Sigmoid colon (tissue), 4 donors: ENCODE measurements around the gene CPSF7.

Source experiments
- POLR2A ChIP-seq, 2 donors: fragments of 450-650 bp; IDR thresholded peaks; one replicate each; pipeline ENCODE4 v1.6.1; 2016; ENCODE audit warnings: antibody characterized with exemption in 2 of 2, mild to moderate bottlenecking in 2 of 2, moderate library complexity in 2 of 2
- POLR2AphosphoS5 ChIP-seq, 4 donors: sonication (generic); formaldehyde crosslinking; IDR thresholded peaks; one replicate each; pipeline ENCODE4 v1.6.1; 2017; ENCODE audit warnings: antibody characterized with exemption in 4 of 4
- TF ChIP-seq, protein P1 (sequence below), 4 experiments: fragments of 450-650 bp in 3 of 4; fragments of 200-600 bp in 1 of 4; IDR thresholded peaks; one replicate each; pipeline ENCODE4 v1.5.1; 2016 to 2019; ENCODE audit warnings: antibody characterized with exemption in 4 of 4, mild to moderate bottlenecking in 3 of 4, moderate library complexity in 2 of 4

GRCh38 chr11:61356706-61357105 is 73.1 kb downstream of the CPSF7 start:
- TF ChIP-seq POLR2A (IDR thresholded peaks at IDR 0.05) (no peak), POLR2AphosphoS5 (IDR thresholded peaks at IDR 0.05) (no peak)
- TF ChIP-seq, protein P1, sequence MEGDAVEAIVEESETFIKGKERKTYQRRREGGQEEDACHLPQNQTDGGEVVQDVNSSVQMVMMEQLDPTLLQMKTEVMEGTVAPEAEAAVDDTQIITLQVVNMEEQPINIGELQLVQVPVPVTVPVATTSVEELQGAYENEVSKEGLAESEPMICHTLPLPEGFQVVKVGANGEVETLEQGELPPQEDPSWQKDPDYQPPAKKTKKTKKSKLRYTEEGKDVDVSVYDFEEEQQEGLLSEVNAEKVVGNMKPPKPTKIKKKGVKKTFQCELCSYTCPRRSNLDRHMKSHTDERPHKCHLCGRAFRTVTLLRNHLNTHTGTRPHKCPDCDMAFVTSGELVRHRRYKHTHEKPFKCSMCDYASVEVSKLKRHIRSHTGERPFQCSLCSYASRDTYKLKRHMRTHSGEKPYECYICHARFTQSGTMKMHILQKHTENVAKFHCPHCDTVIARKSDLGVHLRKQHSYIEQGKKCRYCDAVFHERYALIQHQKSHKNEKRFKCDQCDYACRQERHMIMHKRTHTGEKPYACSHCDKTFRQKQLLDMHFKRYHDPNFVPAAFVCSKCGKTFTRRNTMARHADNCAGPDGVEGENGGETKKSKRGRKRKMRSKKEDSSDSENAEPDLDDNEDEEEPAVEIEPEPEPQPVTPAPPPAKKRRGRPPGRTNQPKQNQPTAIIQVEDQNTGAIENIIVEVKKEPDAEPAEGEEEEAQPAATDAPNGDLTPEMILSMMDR (IDR thresholded peaks at IDR 0.05), result no peak
